ENCODE measurements around the gene DPEP2NB.

GRCh38 chr16:68061396-68061795 is 45.7 kb upstream of the DPEP2NB start:
- TF ChIP-seq EZH2 (IDR thresholded peaks at IDR 0.05) (no peak), YY1 (IDR thresholded peaks at IDR 0.05; ENCODE audit: extremely low read depth, insufficient replicate concordance, low read depth, low read length) (no peak), FOSL1 (IDR thresholded peaks at IDR 0.05; ENCODE audit: low read depth) (no peak), CTCF (IDR thresholded peaks at IDR 0.05 in 2 of 3, conservative IDR thresholded peaks at IDR 0.05 in 1 of 3; ENCODE audit: borderline replicate concordance in 1 of 3, insufficient read depth in 1 of 3, low read depth in 2 of 3, low read length in 2 of 3) (no peak), EZH2phosphoT487 (IDR thresholded peaks at IDR 0.05; ENCODE audit: borderline replicate concordance) (no peak), ATF3 (IDR thresholded peaks at IDR 0.05) (no peak), CBX3 (IDR thresholded peaks at IDR 0.05; ENCODE audit: low read depth) (no peak), POLR2A (IDR thresholded peaks at IDR 0.05; ENCODE audit: borderline replicate concordance, extremely low read depth, insufficient read depth, insufficient read length) (no peak), MAX (IDR thresholded peaks at IDR 0.05) (no peak), POLR2AphosphoS5 (IDR thresholded peaks at IDR 0.05; ENCODE audit: low read depth, low read length) (no peak), SRF (IDR thresholded peaks at IDR 0.05; ENCODE audit: low read depth) (no peak)

All from HCT116 (cell line).